T follicular helper cell (primary cell): Measurements from ENCODE around the gene KRTAP1-3.
"Not testable (repeated sequence)": the region's sequence is repeated elsewhere in the genome, so short reads cannot be mapped to it uniquely, and the experiment has no call there.

Source experiments
- DNase-seq: peaks from one replicate; pipeline ENCODE4 v3.0.0-alpha.2; 2020; ENCODE audit warnings: low read depth

The KRTAP1-3 gene

DNA sequence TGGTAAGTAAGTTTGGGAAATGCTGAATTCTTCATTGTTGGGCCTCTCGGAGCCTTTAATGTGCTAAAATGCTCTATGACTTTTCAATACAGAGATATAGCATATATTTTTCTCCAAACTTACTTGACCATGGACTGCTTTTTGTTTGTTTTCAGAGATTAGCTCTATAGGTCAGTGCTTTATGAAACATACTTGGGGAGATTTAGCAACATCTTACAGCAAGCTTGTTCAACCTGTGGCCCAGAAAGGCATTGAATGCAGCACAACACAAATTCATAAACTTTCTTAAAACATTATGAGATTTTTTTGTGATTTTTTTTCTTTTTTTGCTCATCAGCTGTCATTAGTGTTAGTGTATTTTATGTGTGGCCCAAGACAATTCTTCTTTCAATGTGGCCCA lies 24.7 kb downstream of the KRTAP1-3 start:
- no peak for DNase-seq

DNA sequence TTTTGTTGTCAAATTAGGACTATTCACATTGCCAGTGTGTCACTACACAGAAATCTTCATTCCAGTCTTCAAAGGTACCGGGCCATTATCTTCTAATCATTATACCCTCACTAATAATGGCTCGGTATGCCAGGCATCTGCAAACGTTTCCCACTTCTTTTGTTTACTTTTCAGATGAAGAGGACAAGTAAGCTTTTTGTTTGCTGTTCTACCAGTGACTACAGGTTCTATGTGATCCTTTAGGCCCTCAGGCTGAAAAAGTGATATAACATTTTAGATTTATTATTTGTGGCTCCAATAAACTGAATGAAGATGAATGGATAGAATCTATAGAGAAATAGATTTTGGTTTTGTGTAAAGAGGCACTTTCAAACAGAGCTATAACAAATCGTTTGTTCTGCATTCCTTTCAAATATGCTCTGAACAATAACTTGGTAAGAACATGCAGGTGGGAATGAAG lies 25.3 kb downstream of the KRTAP1-3 start:
- no peak for DNase-seq

DNA sequence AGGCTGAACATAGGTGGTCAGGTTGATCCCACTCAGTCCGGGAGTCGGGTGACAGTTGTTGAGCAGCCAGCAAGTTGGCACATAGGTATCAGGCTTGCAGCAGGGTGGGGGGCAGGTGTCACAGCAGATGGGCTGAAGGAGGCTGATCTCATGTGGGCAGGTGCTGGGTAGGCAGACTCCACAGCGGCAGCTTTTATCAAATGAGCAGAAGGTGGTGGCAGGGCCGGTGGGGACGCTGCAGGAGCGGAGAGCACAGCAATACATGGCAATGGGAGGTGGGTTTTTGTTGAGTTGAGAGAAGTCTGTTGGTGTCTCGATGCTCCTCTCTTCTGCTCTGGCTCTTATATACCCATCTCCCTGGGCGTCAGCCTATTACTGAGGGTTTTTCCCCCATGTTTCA lies 25.9 kb downstream of the KRTAP1-3 start, which contains the start of gene KRTAP3-1:
Gene KRTAP3-1 (minus strand): TSS at position 318 of the 400 bp plus-strand sequence. CDS start 54 bp downstream, at position 264.
- no peak for DNase-seq

- no peak for DNase-seq
These were observed 30.3 kb downstream of the KRTAP1-3 start for GRCh38 chr17:41004397-41004796.

- no peak for DNase-seq
These were observed 30.7 kb downstream of the KRTAP1-3 start for GRCh38 chr17:41003926-41004325.

DNA sequence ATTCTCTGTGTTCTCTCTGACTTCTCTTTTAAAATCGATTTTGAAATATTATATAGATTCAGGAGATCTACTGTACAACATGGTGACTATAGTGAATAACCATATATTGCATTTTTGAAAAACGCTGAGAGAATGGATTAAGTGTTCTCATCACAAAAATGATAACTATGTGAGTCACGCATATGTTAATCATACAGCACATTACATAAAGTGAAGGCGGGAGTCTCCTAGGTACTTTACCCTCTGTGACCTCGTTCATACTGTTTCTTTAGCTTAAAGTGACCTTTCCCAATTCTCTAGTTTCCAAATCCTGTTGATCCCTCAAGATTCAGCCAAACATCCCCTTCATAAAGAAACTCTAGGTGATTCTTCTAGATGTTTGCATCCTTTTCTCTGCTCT lies 31.9 kb downstream of the KRTAP1-3 start:
- DNase-seq: no peak

DNA sequence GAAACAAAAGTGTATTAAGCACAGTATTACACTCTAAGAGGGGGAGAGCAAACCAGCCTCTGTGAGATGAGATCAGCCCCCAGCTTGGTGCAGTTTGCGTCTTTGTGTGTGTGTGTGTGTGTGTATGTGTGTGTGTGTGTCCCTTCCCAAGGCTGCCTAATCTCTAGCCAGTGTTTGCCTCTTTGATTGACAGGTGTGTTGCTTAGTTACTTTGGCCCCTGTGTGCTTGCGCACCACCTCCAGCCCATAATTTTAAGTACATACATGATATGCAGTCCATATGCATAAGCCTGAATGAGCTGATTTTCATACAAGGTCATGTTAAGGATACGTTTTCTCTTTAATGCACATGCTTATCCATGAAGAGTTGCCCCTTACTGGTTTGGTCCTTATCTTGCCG lies 32.9 kb downstream of the KRTAP1-3 start:
- no peak for DNase-seq

DNA sequence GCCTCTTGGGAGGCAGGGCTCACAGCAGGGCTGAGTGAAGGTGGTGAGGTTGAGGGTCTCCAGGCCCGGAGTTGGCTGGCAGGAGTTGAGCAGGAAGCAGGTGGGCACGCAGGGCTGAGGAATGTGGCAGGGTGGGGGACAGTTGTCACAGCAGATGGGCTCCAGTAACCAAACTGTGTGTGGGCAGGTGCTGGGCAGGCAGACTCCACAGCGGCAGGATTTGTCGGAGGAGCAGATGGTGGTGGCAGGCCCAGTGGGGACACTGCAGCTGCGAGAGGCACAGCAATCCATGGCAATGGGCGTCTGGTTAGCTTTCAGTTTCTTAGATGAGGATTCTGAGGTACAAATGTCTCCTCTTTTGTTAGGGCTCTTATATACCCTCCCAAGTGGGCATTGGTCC lies 35.1 kb downstream of the KRTAP1-3 start, which contains the start of gene KRTAP3-2:
Gene KRTAP3-2 (minus strand): TSS at position 344 of the 400 bp plus-strand sequence. CDS start 53 bp downstream, at position 291.
- DNase-seq: not testable (repeated sequence)

- DNase-seq: no peak
These were observed 37.3 kb downstream of the KRTAP1-3 start for GRCh38 chr17:40997361-40997760.

- no peak for DNase-seq
These were observed 37.8 kb downstream of the KRTAP1-3 start for GRCh38 chr17:40996829-40997228.

DNA sequence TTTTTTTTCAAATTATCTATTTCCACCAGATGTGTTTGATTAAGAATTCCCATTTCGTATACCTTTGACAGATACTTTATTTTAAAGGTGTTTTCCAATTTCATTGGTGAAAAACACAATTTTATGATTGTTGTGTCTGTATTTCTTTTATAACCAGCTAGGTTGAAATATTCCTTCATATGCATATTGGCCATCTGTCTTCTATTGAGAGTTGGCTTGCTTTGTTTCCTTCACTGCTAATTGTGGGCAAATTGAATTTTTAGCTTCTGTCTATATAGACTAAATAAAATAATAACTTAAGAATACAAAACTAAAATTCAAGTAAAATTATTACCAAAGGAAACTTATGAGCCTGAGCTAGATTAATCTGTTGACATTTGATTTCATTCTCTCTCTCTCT lies 39.6 kb downstream of the KRTAP1-3 start:
- no peak for DNase-seq

GRCh38 chr17:40993839-40994238 lies 40.8 kb downstream of the KRTAP1-3 start, which contains the start of gene KRTAP3-3:
TSS of gene KRTAP3-3 (minus strand) at chr17:40994164. CDS start at chr17:40994097, 67 bp downstream.
- DNase-seq: no peak

DNA sequence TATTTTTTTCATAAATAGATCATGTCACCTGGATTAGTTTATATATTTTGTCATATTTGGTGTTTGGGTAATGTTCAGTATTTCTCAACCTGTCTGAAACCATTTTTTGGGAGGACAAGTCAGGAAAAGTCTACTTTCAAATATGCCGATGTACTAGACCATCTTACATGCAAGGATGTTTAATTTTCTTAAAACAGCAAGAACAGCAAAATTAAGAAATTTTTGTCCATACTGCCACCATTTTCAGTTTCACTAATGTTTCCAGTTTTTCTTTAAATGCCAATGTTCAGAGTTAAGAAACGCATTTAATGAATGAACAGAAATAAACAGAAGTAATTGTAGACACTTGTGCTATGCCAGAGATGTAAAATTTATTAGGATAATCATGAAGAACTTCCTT lies 41.6 kb downstream of the KRTAP1-3 start:
- no peak for DNase-seq

- DNase-seq: no peak
These were observed 42.0 kb downstream of the KRTAP1-3 start for GRCh38 chr17:40992666-40993065.

DNA sequence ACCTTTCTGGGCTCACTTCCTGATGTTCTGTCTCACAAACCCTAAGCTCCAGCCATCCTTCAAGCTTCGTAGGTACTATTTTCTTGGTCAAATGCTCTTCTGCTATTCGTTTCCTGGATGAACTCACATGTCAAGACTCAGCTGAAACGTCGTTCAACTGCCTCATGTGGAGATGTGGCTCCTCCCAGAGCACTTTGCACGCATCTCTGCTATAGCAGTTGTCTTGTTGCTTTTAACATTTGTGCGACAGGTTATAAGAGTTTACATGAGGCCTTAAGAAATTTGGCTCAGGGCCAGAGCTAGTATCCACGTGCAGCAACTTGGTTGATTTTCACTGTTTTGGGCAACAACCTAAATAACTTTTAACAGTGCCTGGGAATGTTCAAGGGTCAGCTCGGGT lies 47.8 kb downstream of the KRTAP1-3 start:
- DNase-seq: no peak

DNA sequence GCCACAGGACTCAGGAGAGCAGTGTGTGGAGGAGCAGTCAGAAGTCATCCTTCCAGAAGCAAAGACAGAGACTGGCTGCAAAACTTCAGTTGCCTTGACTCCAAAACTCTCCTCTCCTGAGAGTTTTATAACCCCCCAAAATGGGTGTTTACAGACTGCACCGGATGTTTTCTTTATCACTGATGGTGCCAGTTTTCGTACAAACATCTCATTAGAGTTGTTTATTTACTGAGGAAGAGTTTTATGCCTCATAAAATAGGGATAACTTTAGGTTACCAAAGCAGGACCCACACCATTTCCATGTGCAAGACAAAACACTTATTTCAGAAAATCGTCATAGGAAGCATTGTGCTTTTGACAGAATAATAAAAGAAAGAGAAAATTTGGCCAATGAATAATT lies 50.4 kb downstream of the KRTAP1-3 start, which contains the start of gene KRT40:
Gene KRT40 (minus strand): TSS at position 101 of the 400 bp plus-strand sequence. CDS start 53 bp downstream, at position 48.
- no peak for DNase-seq
